Measurements from ENCODE around the gene SRSF7.
"Not testable (repeated sequence)": the region's sequence is repeated elsewhere in the genome, so short reads cannot be mapped to it uniquely, and the experiment has no call there.

The SRSF7 gene

GRCh38 chr2:38750891-38751595 is at the start of gene SRSF7:
TSS of gene SRSF7 (minus strand) at chr2:38751361. CDS start at chr2:38751256, 105 bp downstream.
- Histone ChIP-seq H3K27me3 (ENCODE audit: control insufficient read depth, low read length) (no peaks in the 10 kb centered on the region), H3K9me2 (replicated peaks; ENCODE audit: control insufficient read depth, low read length) (no peaks in the 10 kb centered on the region), H3K4me2 (ENCODE audit: low read length) (peak within 1 kb of the TSS; percentile 90), H3K9me3 (ENCODE audit: control insufficient read depth, insufficient read depth, low read length) (no peaks in the 10 kb centered on the region), H4K20me1 (ENCODE audit: control insufficient read depth, insufficient read depth, low read depth, low read length) (peaks cover 32% of the 10 kb centered on the region), H3K79me2 (ENCODE audit: control insufficient read depth, low read length) (peaks cover 60% of the 10 kb centered on the region), H3K27ac (ENCODE audit: low read depth, low read length) (peak within 1 kb of the TSS; percentile 88), H3F3A (ENCODE audit: control insufficient read depth, insufficient read depth) (peaks cover 40% of the 10 kb centered on the region), H3K4me3 (ENCODE audit: low read length) (peak within 1 kb of the TSS; percentile 99), H3K36me3 (ENCODE audit: control insufficient read depth, low read length) (peaks cover 51% of the 10 kb centered on the region), H3K4me1 (ENCODE audit: control insufficient read depth, low read length) (peaks cover 44% of the 10 kb centered on the region)
- no peak for TF ChIP-seq EZH2phosphoT487 (IDR thresholded peaks at IDR 0.05; ENCODE audit: borderline replicate concordance, low read length)
- TF ChIP-seq, protein P1, sequence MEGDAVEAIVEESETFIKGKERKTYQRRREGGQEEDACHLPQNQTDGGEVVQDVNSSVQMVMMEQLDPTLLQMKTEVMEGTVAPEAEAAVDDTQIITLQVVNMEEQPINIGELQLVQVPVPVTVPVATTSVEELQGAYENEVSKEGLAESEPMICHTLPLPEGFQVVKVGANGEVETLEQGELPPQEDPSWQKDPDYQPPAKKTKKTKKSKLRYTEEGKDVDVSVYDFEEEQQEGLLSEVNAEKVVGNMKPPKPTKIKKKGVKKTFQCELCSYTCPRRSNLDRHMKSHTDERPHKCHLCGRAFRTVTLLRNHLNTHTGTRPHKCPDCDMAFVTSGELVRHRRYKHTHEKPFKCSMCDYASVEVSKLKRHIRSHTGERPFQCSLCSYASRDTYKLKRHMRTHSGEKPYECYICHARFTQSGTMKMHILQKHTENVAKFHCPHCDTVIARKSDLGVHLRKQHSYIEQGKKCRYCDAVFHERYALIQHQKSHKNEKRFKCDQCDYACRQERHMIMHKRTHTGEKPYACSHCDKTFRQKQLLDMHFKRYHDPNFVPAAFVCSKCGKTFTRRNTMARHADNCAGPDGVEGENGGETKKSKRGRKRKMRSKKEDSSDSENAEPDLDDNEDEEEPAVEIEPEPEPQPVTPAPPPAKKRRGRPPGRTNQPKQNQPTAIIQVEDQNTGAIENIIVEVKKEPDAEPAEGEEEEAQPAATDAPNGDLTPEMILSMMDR (IDR thresholded peaks at IDR 0.05; ENCODE audit: low read depth, low read length, poor library complexity, severe bottlenecking): no peak

- no peaks in the 10 kb centered on the region for H3K79me2 ChIP-seq (ENCODE audit: control insufficient read depth, low read length)
- H3K4me1 ChIP-seq (ENCODE audit: control insufficient read depth, low read length): no peaks in the 10 kb centered on the region
- H3F3A ChIP-seq (ENCODE audit: control insufficient read depth, insufficient read depth): no peaks in the 10 kb centered on the region
- no peaks in the 10 kb centered on the region for H3K9me3 ChIP-seq (ENCODE audit: control insufficient read depth, insufficient read depth, low read length)
- no peaks in the 10 kb centered on the region for H3K27me3 ChIP-seq (ENCODE audit: control insufficient read depth, low read length)
- H3K27ac ChIP-seq (ENCODE audit: low read depth, low read length): no peak overlapping the region
- no peaks in the 10 kb centered on the region for H3K36me3 ChIP-seq (ENCODE audit: control insufficient read depth, low read length)
- no peak overlapping the region for H3K4me3 ChIP-seq (ENCODE audit: low read length)
- no peak overlapping the region for H3K4me2 ChIP-seq (ENCODE audit: low read length)
- H4K20me1 ChIP-seq (ENCODE audit: control insufficient read depth, insufficient read depth, low read depth, low read length): no peaks in the 10 kb centered on the region
- TF ChIP-seq, protein P1 (IDR thresholded peaks at IDR 0.05; ENCODE audit: low read depth, low read length, poor library complexity, severe bottlenecking): no peak
- TF ChIP-seq EZH2phosphoT487 (IDR thresholded peaks at IDR 0.05; ENCODE audit: borderline replicate concordance, low read length): no peak
- no peaks in the 10 kb centered on the region for H3K9me2 ChIP-seq (replicated peaks; ENCODE audit: control insufficient read depth, low read length)
Observed at GRCh38 chr2:38797953-38798352, 46.8 kb upstream of the SRSF7 start.

- no peaks in the 10 kb centered on the region for H4K20me1 ChIP-seq (ENCODE audit: control insufficient read depth, insufficient read depth, low read depth, low read length)
- no peak overlapping the region for H3K4me2 ChIP-seq (ENCODE audit: low read length)
- no peaks in the 10 kb centered on the region for H3F3A ChIP-seq (ENCODE audit: control insufficient read depth, insufficient read depth)
- H3K4me1 ChIP-seq (ENCODE audit: control insufficient read depth, low read length): no peaks in the 10 kb centered on the region
- no peaks in the 10 kb centered on the region for H3K79me2 ChIP-seq (ENCODE audit: control insufficient read depth, low read length)
- H3K27me3 ChIP-seq (ENCODE audit: control insufficient read depth, low read length): no peaks in the 10 kb centered on the region
- H3K27ac ChIP-seq (ENCODE audit: low read depth, low read length): no peak overlapping the region
- TF ChIP-seq, protein P1 (IDR thresholded peaks at IDR 0.05; ENCODE audit: low read depth, low read length, poor library complexity, severe bottlenecking): no peak
- TF ChIP-seq EZH2phosphoT487 (IDR thresholded peaks at IDR 0.05; ENCODE audit: borderline replicate concordance, low read length): no peak
- H3K9me2 ChIP-seq (replicated peaks; ENCODE audit: control insufficient read depth, low read length): no peaks in the 10 kb centered on the region
- no peaks in the 10 kb centered on the region for H3K36me3 ChIP-seq (ENCODE audit: control insufficient read depth, low read length)
- no peaks in the 10 kb centered on the region for H3K9me3 ChIP-seq (ENCODE audit: control insufficient read depth, insufficient read depth, low read length)
- H3K4me3 ChIP-seq (ENCODE audit: low read length): no peak overlapping the region
Observed at GRCh38 chr2:38797250-38797676, 46.1 kb upstream of the SRSF7 start.

DNA sequence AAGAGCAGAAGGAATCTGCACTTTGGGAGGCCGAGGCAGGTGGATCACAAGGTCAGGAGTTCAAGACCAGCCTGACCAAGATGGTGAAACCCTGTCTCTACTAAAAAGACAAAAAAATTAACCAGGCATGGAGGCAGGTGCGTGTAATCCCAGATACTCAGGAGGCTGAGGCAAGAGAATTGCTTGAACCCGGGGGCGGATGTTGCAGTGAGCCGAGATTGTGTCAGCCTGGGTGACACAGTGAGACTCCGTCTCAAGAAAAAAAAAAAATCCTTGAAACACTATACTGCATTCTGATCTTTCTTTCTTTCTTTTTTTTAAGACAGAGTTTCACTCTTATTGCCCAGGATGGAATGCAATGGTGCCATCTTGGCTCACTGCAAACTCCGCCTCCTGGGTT is 43.9 kb upstream of the SRSF7 start:
- H3K36me3 ChIP-seq (ENCODE audit: control insufficient read depth, low read length); H4K20me1 ChIP-seq (ENCODE audit: control insufficient read depth, insufficient read depth, low read depth, low read length); H3K4me1 ChIP-seq (ENCODE audit: control insufficient read depth, low read length); H3K27ac ChIP-seq (ENCODE audit: low read depth, low read length); H3K9me3 ChIP-seq (ENCODE audit: control insufficient read depth, insufficient read depth, low read length); H3K9me2 ChIP-seq (replicated peaks; ENCODE audit: control insufficient read depth, low read length); H3K27me3 ChIP-seq (ENCODE audit: control insufficient read depth, low read length); H3K4me3 ChIP-seq (ENCODE audit: low read length); H3F3A ChIP-seq (ENCODE audit: control insufficient read depth, insufficient read depth); H3K4me2 ChIP-seq (ENCODE audit: low read length); H3K79me2 ChIP-seq (ENCODE audit: control insufficient read depth, low read length): not testable (repeated sequence)

Data from DOHH2 (cell line).